GM19193 (cell line): ENCODE results near the gene PUS10.

Source experiments
- POLR2A ChIP-seq: IDR thresholded peaks from 4 replicates; pipeline ENCODE4 v1.6.1; 2011; ENCODE audit not compliant: insufficient read depth, insufficient read length; ENCODE audit errors: extremely low read depth

PUS10 gene

DNA sequence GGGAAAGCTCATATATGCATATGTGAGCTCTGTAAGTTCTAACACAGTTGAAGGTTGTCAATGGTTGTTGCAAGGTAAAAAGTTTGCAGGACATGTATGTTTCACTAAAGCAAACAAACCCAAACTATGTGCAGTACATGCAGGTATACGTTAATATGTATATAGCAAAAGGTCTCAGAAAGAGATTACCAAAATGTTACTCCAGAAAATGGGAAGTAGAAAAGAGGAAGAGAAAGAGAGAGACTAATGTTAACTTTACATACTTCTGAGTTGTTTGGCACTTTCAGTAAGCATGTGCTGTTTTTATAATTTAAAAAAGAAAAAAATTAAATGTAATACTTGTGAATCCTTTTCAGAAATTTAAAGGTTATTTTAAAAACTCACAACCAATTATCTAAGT, 33.3 kb downstream of the PUS10 start:
- TF ChIP-seq POLR2A = no peak

DNA sequence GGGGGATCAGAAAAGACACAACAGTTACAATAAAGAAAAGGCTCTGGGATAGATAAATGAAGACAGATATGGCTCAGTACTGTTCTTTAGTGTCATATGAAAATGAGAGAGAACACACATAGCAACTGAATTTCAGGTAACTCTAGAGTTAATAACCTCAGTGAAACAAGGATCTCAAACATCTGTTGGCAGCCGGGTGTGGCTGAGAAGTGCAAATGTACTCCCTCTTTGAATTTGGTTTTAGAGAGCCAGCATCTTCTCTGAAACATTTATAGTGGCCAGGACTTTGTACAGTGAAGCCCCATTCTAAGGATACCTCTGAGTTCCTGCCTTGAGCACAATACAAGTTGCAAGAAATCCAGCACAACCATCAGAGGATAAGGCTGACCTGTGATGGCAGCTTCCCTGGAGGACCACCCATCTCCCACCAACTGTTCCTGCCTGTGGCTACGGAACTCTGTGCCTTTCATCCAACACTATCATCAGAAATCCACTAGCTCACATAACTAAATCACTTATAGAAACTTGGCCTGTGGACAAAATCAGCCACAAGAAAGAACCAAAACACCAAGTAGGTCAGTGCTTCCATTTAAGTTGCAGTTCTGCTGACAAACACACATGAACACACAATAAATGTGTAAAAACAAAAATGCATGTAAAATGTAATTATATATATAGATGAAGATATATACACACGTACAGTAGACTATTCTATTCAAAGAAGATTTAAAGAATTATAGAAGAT, 37.8 kb downstream of the PUS10 start:
- TF ChIP-seq POLR2A = no peak

DNA sequence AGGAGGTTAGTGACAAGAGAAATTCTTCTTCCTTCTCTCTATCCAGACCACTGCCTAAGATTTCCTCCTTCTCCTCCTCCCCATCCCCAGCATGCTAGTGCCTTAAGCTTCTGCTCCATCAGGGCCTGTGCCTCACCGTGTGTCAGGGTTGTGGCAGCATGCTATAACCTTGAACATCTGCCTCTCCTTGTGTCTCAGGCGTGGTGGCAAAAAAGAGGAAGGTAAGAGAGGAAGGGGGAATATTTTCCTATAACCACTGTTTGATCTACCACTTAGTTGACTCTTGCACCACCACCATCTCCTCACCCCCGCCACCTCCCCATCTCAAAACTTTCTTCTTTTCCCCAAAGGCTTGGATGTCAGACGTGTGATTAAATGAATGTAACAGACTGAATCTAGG, 38.8 kb downstream of the PUS10 start:
- TF ChIP-seq POLR2A = no peak

DNA sequence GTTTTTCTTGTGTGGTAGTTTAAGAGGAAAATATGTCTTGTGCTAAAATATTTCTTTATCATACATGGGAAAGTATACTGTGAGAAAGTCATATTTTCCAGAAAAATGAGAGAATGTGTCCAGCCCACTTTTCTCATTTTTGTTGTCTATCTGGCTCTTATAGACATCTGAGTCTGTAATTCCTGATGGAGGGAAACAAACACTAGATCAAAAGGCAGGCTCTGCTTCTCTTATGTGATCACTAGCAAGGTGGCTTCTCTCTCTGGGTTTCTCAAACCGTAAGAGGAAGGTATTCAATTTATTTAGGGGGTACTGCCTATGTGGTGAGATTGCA, 40.5 kb downstream of the PUS10 start:
- TF ChIP-seq POLR2A = no peak

DNA sequence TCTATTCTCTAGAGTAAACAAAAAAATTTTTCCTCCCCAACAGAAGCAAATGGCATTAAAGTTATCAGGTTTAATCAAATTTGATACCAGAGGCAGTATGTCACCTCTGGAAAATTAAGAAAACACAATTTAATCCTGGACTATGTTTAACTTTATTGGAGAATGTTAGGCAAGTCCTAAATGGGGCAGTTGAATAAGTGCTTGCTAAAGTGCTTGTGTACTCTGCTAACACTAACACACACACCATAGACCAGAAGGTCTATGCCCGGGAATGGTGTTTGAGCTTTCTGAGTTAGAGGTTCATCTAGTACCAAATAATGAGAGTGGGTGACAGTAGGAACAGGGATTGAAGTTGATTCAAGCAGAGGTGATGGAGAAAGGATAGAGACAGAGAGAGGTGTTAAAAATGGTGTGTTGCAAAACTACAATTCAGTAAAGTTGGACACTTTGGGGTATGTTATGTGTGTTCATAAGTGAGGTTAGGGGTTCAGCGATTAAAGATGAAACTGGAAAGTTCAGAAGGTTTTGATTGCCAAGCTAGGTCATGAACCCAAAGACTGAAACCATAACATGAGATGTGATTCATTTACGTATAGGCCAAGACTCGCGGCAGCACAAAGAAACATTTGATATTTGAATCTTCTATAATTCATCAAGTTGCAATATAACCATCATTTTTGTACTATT, 41.0 kb downstream of the PUS10 start:
- no peak for TF ChIP-seq POLR2A

DNA sequence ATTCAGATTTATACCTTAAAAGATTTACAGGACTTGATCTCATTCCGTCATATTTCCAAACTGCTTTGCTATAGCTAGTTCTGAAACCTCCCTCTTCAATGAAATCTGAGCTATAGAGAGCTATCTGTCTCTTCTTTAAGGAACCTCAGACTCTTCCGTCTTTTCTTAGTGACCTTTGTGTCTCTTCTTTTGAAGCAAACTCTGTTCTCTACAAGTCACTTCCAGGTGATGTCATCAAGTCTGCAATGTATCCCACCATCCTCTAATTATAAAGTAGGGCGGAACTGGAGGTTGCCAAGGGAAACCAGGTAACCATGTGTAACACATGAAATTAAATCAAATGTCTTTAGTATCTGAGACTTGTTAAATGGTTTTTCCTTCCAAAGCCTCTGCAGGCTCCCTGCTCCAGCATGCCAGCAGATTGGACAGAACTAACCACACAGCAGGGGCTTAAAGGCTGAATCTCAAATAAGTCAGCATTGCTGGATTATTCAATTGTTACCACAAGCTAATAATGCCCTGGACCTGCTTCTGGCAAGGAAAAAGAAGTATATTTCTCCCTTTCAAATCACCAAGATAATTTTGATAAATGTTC, 41.7 kb downstream of the PUS10 start:
- TF ChIP-seq POLR2A = no peak

DNA sequence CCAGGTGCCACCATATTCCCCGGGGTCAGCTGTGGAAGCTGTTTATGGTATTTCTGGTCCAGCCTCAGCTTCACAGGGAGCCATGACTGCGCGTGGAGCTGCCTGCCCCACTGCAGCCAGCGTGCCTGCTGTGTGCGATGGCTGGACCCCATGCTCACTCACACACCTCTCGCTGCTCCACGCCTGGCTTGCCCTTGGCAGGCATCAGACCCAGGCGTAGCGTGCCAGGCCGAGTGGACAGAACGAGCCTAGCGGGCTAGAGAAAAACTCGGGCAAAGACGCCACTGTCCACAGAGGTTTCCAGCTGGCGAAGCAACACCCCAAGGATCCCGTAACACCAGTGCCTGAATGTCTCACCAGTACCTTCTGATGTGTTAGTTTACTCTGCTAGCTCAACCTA, 43.4 kb downstream of the PUS10 start:
- TF ChIP-seq POLR2A = no peak

DNA sequence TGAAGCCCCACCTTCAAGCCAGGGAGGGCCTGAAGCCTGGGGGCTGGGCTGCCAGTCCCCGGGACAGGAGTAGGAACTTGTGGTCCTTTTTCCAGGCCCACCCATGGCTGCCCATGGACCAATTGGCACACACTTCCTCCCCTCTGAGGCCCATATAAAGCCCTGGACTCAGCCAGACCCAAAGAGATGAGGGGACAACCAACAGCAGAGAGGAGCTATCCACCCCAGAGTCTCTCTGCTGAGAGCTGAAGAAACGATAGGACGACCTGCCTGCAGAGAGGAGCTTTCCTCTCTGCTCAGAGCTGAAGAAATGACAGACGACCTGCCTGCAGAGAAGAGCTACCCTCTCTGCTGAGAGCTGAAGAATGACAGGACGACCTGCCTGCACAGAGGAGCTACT, 44.4 kb downstream of the PUS10 start:
- no peak for TF ChIP-seq POLR2A

DNA sequence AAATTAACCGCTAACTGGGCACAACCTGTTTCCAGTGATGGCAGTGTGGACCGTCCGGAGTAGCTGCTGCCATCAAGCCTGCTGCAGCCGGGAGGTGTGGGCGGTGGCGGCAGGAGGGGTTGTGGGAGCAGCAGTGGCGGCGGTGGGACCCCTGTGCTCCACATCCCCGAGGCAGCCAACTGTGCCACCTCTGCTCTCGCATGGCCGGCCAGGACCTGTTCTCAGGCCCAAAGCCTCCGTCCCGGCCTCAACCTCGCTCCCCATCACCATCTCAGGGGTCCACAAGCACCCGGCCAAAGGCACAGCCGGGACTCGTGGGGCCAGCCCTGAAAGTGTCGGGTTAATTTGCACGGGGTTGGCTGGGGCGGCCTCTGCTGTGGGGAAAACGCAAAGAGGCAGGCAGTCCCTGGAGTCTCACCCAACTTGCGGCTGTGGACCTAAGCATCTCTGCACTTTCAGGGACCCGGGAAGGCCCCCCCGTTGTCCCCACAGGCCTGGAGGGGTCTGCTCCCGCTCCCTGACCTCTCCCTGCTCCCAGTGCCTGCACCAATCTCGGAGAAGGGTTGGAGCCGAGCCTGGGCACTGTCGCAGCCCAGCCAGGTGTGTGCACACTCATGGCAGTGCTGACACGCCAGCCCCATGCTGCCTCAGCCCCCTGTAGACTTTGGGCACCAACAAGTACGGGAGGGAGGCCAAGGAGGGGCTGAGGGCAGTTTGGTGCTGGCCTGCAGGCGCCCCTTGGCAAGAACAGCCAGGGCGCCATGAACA, 45.0 kb downstream of the PUS10 start:
- peak; percentile 28 for TF ChIP-seq POLR2A

DNA sequence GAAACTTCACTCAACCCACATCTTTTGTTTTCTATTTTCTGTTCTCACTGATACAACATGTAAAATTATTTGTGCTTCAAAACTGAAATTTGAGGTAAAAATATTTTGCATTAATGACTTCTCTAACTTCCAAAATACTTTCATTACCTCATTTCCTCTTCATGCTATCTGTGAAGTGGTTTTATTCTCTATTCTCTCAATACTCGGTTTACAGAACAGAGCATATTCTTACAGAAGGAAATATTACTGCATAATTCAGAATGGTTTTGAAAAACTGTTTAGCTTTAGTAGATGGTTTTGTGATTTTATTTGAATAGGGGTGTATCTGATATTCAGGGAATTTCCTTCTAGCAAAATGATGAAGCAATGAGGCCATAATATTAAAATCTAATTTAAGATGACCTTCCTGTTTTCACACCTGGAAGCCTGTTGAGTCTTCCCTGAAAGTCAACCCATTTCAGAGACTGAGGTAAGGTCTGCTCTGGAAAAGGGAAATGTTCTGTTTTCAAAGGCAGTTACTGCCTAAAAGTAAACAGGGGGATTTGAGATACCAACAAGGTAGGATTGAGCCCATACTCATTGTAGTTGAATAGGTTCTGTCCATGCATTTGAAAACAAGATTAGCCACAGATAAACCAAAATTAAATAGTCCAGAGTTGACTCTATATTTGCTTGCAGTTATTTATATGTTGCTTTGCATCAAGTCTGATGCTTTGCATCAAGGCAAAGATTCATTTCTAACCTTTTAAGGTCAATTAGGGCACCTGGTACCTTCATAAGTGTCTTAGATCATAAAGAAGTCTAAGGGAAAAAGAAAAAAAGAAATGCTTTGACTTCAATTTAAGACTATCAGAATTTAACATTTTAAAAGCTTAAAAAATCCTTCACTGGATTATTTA, 51.3 kb downstream of the PUS10 start:
- TF ChIP-seq POLR2A = no peak

DNA sequence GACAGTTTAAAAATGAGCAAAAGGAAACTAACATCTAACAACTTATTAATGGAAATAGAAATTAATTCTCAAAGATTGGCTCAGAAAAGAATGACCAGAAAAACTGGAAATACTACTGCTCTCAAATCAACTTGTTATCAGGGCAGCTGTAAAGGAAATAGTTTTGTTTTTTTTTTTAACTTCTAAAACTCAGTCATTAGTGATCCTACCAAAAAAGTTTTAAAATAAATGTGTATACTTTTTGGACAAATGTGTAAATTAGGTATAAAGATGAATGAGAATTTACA, 52.6 kb downstream of the PUS10 start:
- TF ChIP-seq POLR2A = no peak

DNA sequence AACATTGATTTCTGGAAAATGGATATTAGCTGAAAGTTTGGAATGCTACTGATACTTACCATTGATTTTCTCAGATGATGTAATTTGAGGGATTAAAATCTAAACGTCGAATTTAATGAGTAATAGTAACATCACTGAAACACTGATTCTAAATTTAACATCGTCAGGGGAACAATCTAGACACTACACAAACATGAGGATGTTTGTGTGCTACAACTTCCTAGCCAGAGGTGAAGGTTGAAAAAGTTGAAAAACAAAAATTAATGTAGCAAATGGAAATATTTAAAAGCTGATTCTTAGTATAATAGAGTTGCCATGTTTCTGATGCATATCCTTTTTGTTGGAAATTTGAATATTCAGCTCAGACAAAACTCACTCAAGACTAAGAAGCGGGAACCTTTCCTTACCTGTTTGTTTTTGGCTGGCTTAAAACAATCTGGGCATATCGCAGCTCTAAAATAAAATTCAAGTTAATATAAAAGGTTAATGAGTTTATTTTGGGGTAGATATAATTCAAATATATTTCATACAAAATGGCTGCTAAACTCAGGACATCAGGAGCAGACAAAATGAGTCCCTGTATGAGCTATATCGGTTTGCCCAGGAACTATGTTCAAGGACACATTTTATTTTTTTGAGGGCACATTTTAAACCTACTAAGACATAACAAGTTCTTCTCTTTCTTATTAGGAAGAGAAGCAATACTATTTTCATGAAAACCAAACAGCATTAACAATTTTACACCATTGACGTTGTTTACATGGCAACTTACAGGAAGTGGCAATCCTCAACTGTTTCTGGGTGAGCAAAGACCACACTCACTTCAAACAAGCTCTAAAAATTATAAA, 53.2 kb downstream of the PUS10 start:
- TF ChIP-seq POLR2A = no peak

DNA sequence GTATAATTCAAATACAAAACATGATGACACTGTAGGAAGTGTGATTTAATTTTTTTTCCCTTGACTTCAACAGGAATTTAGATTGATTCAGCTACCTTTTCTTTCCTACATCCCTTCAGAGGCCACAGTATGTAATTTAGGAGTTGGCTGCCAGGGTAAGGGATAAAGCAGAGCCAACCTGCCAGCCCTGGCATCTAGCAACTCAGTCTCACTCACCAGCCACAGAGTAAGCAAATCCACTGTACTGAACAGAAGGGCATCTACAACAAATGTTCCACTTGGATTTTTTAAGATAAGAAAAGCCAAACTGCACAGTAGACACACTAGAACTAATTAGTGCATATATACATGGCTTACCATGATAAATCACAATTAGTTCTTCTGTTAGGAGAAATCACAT, 54.9 kb downstream of the PUS10 start:
- no peak for TF ChIP-seq POLR2A

DNA sequence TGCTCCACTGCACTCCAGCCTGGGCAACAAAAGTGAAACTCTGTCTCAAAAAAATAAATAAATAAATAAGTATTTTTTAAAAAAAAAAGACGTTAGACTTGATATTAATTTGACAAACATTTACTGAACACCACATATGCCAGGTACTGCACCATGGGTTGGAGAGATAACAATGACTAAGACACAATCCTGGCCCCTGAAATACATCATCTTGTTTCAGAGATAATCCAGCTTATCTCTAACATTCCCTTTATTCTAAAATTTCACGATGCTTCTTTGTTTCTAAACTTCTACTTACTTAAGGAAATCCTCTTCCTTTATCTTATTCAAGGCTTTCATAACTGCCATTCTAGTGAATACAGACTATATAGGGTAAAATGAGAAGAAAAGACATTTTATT, 55.5 kb downstream of the PUS10 start:
- no peak for TF ChIP-seq POLR2A

DNA sequence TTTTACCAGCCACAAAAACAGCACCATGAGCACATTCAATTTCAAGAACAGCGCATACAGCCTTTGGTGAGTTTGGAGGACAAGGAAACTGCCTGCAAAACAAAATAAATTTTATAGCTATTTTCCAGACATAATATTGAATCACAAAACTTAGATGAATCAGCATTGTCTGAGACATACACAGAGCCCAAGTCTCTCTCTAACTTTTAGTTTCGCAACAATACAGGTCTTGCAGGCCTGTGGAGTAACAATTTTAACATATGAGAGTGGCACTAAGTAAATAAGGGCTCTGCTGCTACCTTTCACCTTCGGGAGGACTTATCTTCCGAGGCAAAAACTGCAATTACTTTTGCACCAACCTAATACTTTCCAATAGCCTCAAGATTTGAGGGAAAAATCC, 56.6 kb downstream of the PUS10 start:
- TF ChIP-seq POLR2A = no peak

DNA sequence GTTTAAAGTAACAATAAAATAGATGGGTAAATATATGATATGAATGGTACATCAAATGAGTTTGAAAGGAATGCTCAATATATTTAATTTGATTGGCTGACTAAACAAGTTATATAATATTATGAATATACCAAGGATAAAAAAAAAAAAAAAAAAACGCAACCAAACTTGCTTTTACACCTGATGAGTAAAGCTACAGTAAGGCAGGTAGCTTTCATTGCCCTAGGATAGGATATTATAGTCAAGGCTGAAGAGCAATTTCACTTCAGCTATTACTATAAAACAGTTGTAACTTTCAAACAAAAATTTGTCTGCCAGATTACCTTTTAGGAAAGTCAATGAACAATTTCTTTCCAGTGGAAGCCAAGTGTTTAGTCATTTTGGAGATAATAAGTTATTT, 57.3 kb downstream of the PUS10 start:
- TF ChIP-seq POLR2A = no peak
